Erythroblast (primary cell): Measurements from ENCODE around the gene EEA1.
"Not testable (repeated sequence)": the region's sequence is repeated elsewhere in the genome, so short reads cannot be mapped to it uniquely, and the experiment has no call there.

ENCODE experiments used
- DNase-seq, 2 experiments: peaks; one replicate each; lab custom pipeline; 2025; lab: John Stamatoyannopoulos, UW
- GATA1 ChIP-seq: IDR thresholded peaks from 2 replicates; pipeline ENCODE4 v1.6.1; 2011; ENCODE audit warnings: low read depth, mild to moderate bottlenecking, control low read depth, low read length, moderate library complexity
- POLR2A ChIP-seq: IDR thresholded peaks from 2 replicates; pipeline ENCODE4 v1.6.1; 2011; ENCODE audit warnings: mild to moderate bottlenecking, low read length

Gene EEA1

GRCh38 chr12:92753976-92754885, 174.9 kb downstream of the EEA1 start:
- DNase-seq: no peak
- TF ChIP-seq GATA1: no peak
- TF ChIP-seq POLR2A: no peak

- not testable (repeated sequence) for DNase-seq
These were observed 179.4 kb downstream of the EEA1 start for GRCh38 chr12:92749691-92750090.

DNA sequence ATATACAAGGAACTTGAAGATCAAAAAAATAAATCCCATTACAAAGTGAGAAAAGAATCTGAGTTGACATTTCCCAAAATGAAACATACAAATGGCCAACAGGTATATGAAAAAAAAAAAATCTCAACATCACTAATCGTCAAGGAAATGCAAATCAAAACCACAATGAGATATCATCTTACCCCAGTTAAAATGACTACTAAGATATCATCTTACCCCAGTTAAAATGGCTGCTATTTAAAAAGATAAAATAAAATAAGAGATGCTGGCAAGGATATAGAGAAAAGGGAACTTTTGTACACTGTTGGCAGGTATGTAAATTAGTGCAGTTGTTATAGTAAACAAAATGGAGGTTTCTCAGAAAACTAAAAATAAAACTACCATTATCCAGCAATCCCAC, 181.9 kb downstream of the EEA1 start:
- no peak for DNase-seq
- TF ChIP-seq POLR2A (no peak), GATA1 (no peak)

DNA sequence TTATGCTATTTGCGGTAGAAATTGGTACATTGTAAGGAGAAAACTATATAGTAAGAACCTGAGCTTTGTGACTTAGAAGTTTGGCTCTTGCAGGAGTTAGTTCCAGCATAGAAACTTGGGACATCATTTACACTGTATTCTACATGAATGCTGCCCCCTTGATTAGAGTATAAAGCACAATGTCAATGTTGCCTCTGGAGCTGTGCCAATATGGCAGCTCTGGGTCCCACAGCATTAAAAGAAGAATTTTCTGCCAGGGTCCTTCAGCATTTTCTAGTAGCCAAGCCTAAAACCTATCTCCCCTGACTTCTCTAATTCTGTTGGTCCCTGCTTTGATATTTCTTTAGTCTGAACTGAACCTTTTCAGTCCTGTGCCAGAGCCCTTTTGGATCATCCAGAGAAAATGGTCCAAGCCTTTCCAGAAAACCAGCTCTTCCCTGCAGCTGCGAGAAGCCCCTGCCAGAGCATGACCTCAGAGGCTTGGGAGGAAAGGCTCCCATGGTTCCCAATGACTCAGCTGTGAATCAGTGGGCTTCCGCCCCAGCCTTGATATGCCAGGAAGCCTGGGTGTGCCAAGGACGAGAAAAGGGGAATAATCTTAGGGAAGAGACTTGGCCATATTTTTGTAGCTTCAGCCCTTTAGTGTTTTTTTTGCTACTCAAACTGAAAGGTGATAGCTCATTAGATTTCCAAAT, 183.1 kb downstream of the EEA1 start:
- TF ChIP-seq POLR2A (no peak), GATA1 (no peak)
- DNase-seq: no peak

DNA sequence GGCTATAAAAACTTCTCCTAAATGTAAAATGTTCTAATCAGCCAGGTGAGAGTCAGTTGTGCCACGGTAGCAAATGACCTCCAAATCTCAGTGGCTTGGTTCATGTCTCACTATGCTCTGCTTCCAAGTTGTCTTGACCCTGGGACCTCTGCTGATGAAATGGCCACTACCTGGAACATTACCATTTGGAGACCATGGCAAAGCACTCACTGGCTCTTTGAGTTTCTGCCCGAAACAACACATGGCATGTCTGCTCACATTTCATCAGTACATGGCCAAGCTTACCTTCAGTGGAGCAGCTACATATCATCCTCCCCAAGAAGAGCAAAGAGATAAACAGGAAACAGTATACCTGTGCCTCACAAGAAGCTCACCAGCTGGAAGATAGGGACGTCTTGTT, 186.1 kb downstream of the EEA1 start:
- no peak for DNase-seq

GRCh38 chr12:92740411-92740810, 188.7 kb downstream of the EEA1 start:
- no peak for DNase-seq
- TF ChIP-seq GATA1 (no peak), POLR2A (no peak)

More for the DNA sequence above, 186.1 kb downstream of the EEA1 start:
- TF ChIP-seq POLR2A: no peak
- TF ChIP-seq GATA1: no peak

DNA sequence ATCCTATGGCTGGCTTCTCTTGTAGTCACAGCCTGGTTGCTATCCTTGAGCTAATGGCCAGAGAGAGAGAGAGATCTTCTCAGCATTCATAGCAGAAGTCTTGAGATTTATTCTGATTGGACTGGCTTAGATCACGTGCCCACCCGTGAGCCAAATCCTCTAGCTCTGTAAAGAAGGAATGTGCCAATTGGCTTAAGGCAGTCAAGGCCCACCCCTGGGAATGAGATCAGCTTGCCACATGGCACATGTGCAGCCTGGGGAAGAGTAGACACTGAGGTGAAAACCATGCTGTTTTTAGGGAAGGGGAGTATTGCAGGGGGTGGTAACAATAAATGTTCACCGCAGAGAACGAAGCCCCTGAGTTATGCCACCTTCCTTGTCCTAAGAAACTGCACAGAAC, 190.0 kb downstream of the EEA1 start:
- DNase-seq: no peak
- no peak for TF ChIP-seq POLR2A
- no peak for TF ChIP-seq GATA1

DNA sequence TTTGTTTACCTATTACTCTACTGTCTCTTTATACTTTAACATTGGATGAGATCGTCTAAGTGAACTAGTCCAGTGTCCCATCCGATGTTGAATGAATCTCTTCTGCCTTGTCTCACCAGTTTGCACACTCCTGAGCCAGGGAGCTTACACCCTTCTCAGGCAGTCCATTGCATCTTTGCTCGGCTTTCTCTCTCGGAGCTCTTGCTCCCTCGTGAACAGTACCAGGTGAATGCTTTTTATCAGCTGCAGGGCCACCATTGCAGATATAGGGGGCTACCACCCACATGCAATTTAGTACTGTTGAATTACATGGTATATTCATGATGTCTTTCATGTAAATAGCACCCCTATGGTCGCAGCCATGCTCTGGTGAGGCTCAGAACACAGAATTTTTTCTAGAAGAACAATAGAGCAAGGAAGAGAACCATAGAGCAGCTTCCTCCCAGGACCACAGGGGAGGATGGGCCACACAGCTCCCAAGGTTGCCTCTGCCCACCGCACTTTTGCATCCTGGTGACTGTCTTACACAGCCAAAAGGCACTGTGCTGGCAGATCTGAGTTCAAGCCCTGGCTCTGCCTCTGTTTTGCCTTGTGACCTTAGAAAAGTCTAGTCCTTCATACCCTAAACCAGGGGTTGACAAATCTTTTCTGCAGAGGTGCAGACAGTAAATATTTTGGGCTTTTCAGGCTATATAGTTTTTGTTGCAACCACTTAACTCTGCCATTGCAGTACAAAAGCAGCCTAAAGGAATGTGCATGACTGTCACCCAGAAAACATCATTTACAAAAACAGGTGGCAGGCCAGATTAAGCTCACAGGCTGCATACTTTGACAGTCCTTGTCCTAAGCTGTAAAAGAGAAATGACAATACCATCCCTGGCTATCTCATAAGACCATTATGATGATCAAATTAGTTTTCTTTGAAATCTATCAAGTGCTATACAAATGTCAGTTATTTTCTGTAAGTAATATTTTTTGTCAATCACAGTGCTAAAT, 190.9 kb downstream of the EEA1 start:
- TF ChIP-seq GATA1: no peak
- TF ChIP-seq POLR2A: no peak
- no peak for DNase-seq

DNA sequence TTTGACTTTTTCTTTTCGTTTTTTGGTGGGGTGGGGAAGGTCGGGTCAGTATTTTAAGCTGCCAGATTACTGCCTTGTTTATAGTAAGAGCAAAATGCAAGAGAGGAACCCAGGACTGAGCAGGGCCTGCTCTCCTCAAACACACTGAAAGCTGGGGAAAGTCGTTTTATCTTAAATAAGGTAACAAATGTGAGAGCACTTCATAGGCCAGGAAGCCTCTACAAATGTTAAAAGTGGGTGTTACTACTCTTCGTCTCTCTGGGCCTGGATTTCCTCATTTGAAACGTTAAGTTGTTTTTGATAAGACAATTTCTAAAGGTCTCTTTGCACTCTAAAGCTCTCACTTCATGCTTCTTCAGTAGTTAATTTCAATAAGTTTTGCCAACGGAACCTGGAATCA, 192.5 kb downstream of the EEA1 start:
- TF ChIP-seq GATA1 (no peak), POLR2A (no peak)
- DNase-seq: no peak

- DNase-seq: no peak
- TF ChIP-seq POLR2A (no peak), GATA1 (no peak)
These were observed 193.9 kb downstream of the EEA1 start for GRCh38 chr12:92735131-92735721.

DNA sequence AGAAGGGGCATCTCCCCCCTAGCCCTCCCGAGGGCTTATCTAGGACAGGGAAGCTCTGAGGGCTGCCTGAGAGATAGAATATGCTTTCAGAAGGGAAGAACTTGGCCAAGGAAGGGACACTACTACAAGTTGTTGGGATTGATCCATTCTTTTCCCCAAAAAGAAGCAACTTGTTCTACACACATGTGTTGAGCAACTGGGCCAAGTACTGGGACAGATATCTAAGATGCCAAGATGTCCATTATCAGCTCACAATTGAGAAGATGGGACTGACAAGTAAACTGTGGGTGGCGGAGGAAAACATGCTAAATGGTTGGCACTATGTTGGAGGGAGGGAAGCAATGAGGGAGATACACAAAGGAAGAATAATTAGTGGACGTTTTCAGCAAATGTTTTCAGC, 195.4 kb downstream of the EEA1 start:
- no peak for TF ChIP-seq POLR2A
- no peak for TF ChIP-seq GATA1
- no peak for DNase-seq

DNA sequence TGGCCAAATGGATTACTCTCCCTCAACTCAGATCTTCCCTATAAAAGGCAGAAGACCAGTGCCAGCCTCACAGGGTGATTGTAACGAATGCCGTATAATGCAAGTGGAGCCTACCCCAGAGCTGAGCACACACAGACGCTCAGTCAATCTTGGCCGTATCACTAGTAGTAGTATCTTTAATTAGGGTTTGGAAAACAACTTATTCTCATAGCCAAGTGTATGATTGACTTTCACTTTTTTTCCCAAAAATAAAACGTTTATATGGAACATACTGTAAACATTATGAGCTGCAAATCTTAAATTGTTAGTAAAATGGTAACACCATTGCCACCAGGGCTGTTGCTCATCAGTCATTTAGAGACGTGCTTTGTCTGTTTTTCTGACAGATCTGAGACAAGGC, 195.9 kb downstream of the EEA1 start:
- TF ChIP-seq POLR2A: no peak
- TF ChIP-seq GATA1: no peak
- DNase-seq: no peak

- TF ChIP-seq POLR2A: no peak
- TF ChIP-seq GATA1: no peak
- no peak for DNase-seq
These were observed 196.4 kb downstream of the EEA1 start for GRCh38 chr12:92732716-92733115.

DNA sequence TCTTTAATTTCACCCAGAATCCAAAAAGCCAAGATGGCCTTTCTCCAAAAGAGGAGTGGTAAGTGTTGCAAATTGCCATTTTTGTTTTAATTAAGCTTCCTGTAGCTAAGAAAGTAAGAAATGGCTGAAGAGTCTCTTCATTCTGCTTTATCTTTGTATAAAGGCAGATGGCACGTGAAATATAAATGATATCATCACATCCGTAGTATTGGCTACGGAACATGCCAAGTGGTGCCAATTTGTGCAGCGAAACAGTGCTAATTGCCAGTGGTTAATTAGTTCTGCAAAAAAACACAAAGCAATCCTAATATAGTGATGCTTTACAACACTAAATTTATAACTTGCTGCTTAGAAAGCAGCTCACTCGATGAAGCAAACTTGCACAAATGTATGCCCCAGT, 196.9 kb downstream of the EEA1 start:
- no peak for DNase-seq
- TF ChIP-seq GATA1: no peak
- TF ChIP-seq POLR2A: no peak
